Hepatocyte (in vitro differentiated cells): Measurements from ENCODE around the gene KIRREL1. TPM values are rescaled to one million over a fixed set of nuclear protein-coding genes. Genes with fewer than 3 reads are reported as not detected.

Experiments used
- DNase-seq: peaks from one replicate; pipeline ENCODE4 v3.0.0-alpha.2; 2016; ENCODE audit warnings: low spot score
- H2AFZ ChIP-seq: fragments of 200-600 bp; sonication (generic); 2 replicates; pipeline ENCODE4 v1.6.0; 2016; ENCODE audit warnings: antibody characterized with exemption, mild to moderate bottlenecking
- H3K27ac ChIP-seq: fragments of 200-600 bp; sonication (generic); 2 replicates; pipeline ENCODE4 v1.5.1; 2016; ENCODE audit warnings: mild to moderate bottlenecking
- H3K27me3 ChIP-seq: fragments of 200-600 bp; sonication (generic); 2 replicates; pipeline ENCODE4 v1.6.1; 2016
- H3K36me3 ChIP-seq: fragments of 200-600 bp; sonication (generic); replicated peaks from 2 replicates; pipeline ENCODE4 v1.5.1; 2016; ENCODE audit warnings: low read depth; ENCODE audit not compliant: insufficient read depth
- H3K4me1 ChIP-seq: fragments of 200-600 bp; sonication (generic); 2 replicates; pipeline ENCODE4 v1.5.1; 2016; ENCODE audit warnings: mild to moderate bottlenecking, moderate library complexity; ENCODE audit not compliant: insufficient read depth
- H3K4me2 ChIP-seq: fragments of 200-600 bp; sonication (generic); 2 replicates; pipeline ENCODE4 v1.6.0; 2016
- H3K4me3 ChIP-seq: fragments of 200-600 bp; sonication (generic); 2 replicates; pipeline ENCODE4 v1.5.1; 2016; ENCODE audit warnings: mild to moderate bottlenecking
- H3K79me2 ChIP-seq: fragments of 200-600 bp; sonication (generic); 2 replicates; pipeline ENCODE4 v1.6.0; 2017; ENCODE audit warnings: mild to moderate bottlenecking
- H3K9me2 ChIP-seq: fragments of 200-600 bp; sonication (generic); replicated peaks from 2 replicates; pipeline ENCODE4 v1.6.0; 2017; ENCODE audit warnings: mild to moderate bottlenecking; ENCODE audit not compliant: insufficient read depth
- H3K9me3 ChIP-seq: fragments of 200-600 bp; sonication (generic); 2 replicates; pipeline ENCODE4 v1.5.1; 2016; ENCODE audit warnings: low read depth, mild to moderate bottlenecking
- H4K20me1 ChIP-seq: fragments of 200-600 bp; sonication (generic); 2 replicates; pipeline ENCODE4 v1.6.0; 2016; ENCODE audit warnings: mild to moderate bottlenecking; ENCODE audit not compliant: insufficient read depth, poor library complexity, severe bottlenecking
- EZH2 ChIP-seq: fragments of 200-600 bp; sonication (generic); IDR thresholded peaks from 2 replicates; pipeline ENCODE4 v1.6.1; 2016; ENCODE audit warnings: antibody characterized with exemption, mild to moderate bottlenecking, borderline replicate concordance
- EZH2phosphoT487 ChIP-seq: fragments of 200-600 bp; sonication (generic); IDR thresholded peaks from one replicate; pipeline ENCODE4 v1.6.1; 2018; ENCODE audit warnings: antibody characterized with exemption, mild to moderate bottlenecking, low read depth, moderate library complexity; ENCODE audit not compliant: unreplicated experiment, severe bottlenecking
- WGBS: methylation state at CpG from one replicate; pipeline ENCODE4 v1.1.6; 2016; ENCODE audit warnings: low lambda C conversion rate; ENCODE audit errors: missing lambda C conversion rate; 5-methylcytosine and 5-hydroxymethylcytosine counted together
- polyA plus RNA-seq: library from polyadenylated mRNA; unstranded; fragments of >200 nt; fragmentation: Nextera tagmentation; extraction: Ambion mirVana; gene quantifications from 2 replicates; pipeline ENCODE4 v1.2.1, GENCODE V29; 2016
- total RNA-seq: library from RNA; depleted of rRNA; stranded (reverse); fragments of >200 nt; gene quantifications from 2 replicates; pipeline ENCODE4 v1.2.3, GENCODE V29; 2014
- TF ChIP-seq, protein P1 (sequence below): fragments of 200-600 bp; sonication (generic); IDR thresholded peaks from 2 replicates; pipeline ENCODE4 v1.5.1; 2016; ENCODE audit warnings: antibody characterized with exemption, mild to moderate bottlenecking; ENCODE audit not compliant: poor library complexity

KIRREL1 gene
- total and polyA plus RNA-seq, 2 experiments from 2014 or later, result 20.4 to 47.1 TPM

DNA sequence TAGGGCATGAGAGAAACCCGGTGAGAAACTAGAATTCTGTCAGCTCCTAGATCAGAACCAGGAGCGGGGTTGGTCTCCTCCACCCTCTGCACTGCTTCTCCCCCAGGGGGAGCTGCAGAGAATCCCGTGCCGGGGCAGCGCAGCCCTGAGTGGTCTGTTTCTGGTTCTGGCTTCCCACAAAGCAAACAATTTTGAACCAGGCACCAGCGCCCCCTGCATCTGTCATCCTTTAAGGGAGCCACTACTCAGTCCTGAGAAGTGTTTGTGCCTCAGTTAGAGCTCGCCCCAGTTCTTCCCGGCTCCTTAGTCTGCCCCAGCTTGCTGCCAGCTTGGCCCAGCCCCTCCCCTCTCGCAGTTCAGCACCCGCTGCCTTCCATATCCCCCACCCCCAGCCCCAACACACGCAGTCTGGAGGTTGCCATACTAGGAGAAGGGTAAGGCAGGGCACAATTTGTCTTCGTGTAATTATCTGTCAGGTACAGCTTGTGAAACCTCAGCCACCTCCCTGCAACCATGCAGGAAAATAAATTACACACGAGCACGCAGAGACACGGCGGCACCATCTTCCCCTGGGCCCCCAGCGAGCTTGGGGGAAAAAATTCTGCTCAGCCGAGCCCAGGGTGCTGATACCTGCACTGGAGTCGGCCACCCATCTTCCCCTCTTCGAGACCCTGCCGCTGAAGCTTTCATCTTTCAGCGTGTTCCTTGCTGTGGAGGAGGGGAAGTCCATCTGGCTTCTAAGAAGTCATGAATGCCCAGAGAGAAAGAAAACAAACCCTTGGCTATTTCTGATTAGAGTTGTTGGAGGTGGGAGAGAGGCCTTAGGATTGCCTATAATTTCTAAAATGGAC lies 124.6 kb downstream of the KIRREL1 start:
- Histone ChIP-seq H3K27ac (peak overlapping the region; percentile 50), H3K4me1 (peaks cover 17% of the 10 kb centered on the region), H4K20me1 (no peaks in the 10 kb centered on the region), H2AFZ (peak overlapping the region; percentile 34), H3K4me3 (no peak overlapping the region), H3K36me3 (no peaks in the 10 kb centered on the region), H3K79me2 (no peaks in the 10 kb centered on the region), H3K9me3 (no peaks in the 10 kb centered on the region), H3K27me3 (peaks cover 6% of the 10 kb centered on the region), H3K4me2 (peak overlapping the region; percentile 73), H3K9me2 (no peaks in the 10 kb centered on the region)
- TF ChIP-seq, protein P1, sequence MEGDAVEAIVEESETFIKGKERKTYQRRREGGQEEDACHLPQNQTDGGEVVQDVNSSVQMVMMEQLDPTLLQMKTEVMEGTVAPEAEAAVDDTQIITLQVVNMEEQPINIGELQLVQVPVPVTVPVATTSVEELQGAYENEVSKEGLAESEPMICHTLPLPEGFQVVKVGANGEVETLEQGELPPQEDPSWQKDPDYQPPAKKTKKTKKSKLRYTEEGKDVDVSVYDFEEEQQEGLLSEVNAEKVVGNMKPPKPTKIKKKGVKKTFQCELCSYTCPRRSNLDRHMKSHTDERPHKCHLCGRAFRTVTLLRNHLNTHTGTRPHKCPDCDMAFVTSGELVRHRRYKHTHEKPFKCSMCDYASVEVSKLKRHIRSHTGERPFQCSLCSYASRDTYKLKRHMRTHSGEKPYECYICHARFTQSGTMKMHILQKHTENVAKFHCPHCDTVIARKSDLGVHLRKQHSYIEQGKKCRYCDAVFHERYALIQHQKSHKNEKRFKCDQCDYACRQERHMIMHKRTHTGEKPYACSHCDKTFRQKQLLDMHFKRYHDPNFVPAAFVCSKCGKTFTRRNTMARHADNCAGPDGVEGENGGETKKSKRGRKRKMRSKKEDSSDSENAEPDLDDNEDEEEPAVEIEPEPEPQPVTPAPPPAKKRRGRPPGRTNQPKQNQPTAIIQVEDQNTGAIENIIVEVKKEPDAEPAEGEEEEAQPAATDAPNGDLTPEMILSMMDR, result peak; percentile 55
- no peak for TF ChIP-seq EZH2phosphoT487
- peak; percentile 80 for DNase-seq
- 11% methylated on average over 19 of the region's 22 CpGs for WGBS

DNA sequence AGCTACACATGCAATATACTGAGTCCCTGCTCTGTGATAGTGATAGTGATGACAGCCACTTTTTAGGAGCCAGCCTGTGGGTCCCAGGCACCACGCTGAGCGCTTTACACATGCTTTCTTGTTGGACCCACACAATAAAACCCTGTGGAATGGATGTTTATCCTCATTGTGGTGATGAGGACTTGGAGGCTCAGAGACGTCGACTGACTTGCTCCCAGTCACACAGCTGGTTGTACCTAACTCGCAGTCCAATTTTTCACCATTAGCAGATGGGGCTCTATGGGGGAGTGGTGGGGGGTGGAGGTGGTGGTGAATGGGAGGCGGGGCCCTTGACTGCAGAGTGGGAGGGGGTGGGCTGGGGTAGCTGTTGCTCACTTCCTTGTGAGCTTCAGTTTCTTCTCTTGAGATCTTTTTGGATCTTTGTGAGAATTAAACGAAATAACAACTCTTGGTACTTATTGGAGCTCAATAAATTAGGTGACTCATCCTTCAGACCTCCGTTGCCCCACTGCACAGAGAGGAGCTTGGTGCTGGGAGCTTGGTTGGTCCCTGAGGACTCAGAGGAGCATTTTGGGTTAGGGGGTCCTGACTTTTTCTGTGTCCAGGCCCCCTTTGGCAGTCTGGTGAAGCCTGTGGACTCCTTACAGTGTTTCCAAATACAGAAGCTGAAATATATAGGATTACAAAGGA lies 125.4 kb downstream of the KIRREL1 start:
- H3K4me2 ChIP-seq, result peak overlapping the region; percentile 73

DNA sequence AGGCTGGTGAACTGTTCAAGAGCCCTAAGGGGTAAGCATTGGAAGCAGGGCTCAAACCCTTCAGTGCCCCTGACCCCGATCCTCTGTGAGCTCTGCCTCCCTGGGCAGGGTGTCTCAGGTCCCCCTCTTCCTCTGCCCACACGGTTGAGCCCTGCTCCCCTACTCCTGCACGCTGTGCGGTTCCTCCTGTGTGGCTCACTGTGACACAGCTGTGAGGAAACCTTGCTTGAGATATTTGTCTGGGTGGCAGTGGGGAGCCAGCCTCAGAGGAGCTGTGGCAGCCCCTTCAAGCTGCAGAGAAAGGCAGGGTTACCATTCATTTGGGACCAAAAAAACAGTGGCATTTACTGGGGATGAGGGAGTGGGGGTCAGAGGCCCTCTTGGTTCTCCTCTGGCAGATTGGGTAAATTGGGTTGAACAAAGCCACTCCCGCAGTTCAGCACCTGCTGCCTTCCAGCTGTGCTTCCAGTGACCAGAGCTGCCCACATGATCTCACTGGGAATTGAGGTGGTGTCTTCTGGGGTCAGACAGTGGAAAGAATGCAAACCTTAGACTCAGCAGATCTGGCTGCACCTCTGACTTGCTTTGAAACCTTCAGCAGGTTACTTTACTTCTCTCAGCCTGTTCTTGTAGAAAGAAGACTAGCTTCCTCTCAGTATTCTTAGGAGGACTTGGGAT lies 126.7 kb downstream of the KIRREL1 start:
- Histone ChIP-seq H3K4me3 (no peak overlapping the region), H3K9me2 (no peaks in the 10 kb centered on the region), H3K79me2 (no peaks in the 10 kb centered on the region), H2AFZ (no peak overlapping the region), H3K9me3 (no peaks in the 10 kb centered on the region), H3K36me3 (no peaks in the 10 kb centered on the region), H3K27ac (no peak overlapping the region), H3K4me1 (peaks cover 13% of the 10 kb centered on the region), H3K27me3 (no peaks in the 10 kb centered on the region), H4K20me1 (no peaks in the 10 kb centered on the region), H3K4me2 (no peak overlapping the region)
- no peak for DNase-seq
- whole genome bisulfite sequencing, result 83% methylated on average over 5 of the region's 5 CpGs
- TF ChIP-seq, protein P1, result no peak

More for the DNA sequence above, 125.4 kb downstream of the KIRREL1 start:
- H2AFZ ChIP-seq, result no peak overlapping the region
- TF ChIP-seq EZH2 (no peak), EZH2phosphoT487 (no peak)
- TF ChIP-seq, protein P1, result no peak
- peak overlapping the region; percentile 50 for H3K27ac ChIP-seq
- peaks cover 14% of the 10 kb centered on the region for H3K4me1 ChIP-seq
- no peaks in the 10 kb centered on the region for H3K9me2 ChIP-seq
- WGBS, result 69% methylated on average over 8 of the region's 8 CpGs
- H3K36me3 ChIP-seq, result no peaks in the 10 kb centered on the region
- no peaks in the 10 kb centered on the region for H3K79me2 ChIP-seq
- H4K20me1 ChIP-seq, result no peaks in the 10 kb centered on the region
- H3K27me3 ChIP-seq, result peaks cover 4% of the 10 kb centered on the region
- no peak overlapping the region for H3K4me3 ChIP-seq
- no peaks in the 10 kb centered on the region for H3K9me3 ChIP-seq
- DNase-seq, result no peak
